HG02943 (cell line): Measurements from ENCODE around the gene ADAMTS14.

Experiments
- ATAC-seq: cut with Tn5 transposase; IDR thresholded peaks from one replicate; pipeline ENCODE4 v1.9.1; 2021; ENCODE audit warnings: mild to moderate bottlenecking, low read depth, moderate library complexity; ENCODE audit not compliant: unreplicated experiment

Gene ADAMTS14

DNA sequence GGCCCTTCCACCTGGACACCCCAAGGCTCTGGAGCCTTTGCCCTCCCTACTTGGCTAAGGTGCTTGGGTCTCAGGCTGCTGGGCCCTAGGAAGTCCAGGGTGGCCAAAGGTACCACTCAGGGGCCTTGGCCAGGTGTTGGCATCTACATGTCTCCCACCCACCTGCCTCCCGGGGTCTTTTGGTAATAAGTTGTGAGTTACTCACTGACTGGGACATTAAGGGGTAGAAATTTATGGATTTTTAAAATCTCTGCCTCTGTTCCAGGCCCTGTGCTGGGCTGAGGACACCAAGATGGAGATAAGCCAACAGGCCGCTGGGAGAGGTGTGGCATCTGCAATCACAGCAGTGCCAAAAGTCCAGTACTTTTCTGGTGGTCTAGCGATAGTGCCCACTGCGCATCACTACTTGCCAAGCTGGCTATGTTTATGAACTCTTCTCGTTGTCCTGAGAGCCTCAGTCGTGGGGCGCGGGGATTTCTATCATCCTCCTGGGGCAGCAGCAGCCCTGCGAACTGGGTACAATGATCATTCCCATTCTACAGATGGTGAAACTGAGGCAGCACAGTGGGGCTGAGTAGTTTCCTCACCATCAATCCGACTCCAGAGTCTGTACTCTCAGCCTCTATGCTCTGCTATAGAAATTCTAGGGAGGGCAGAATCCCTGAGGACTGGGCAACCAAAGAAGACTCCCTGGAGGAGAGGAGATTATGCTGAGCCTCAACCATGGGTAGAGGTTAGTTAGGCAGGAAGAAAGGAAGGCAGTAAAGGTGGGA is 76.7 kb downstream of the ADAMTS14 start:
- ATAC-seq: no peak

DNA sequence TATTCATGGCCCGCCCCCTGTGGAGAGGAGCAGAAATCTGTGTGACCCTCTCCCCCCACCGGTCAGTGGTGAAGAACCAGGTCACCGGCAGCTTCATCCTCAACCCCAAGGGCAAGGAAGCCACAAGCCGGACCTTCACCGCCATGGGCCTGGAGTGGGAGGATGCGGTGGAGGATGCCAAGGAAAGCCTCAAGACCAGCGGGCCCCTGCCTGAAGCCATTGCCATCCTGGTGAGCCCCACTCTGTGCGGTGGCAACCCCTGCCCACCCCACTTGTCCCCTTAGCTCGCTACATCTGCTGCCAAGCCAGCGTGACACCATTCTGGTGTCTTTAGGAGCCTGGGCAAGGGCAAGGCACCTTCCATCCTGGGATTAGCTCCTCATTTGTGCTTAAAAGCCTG is 77.5 kb downstream of the ADAMTS14 start:
- ATAC-seq: no peak

DNA sequence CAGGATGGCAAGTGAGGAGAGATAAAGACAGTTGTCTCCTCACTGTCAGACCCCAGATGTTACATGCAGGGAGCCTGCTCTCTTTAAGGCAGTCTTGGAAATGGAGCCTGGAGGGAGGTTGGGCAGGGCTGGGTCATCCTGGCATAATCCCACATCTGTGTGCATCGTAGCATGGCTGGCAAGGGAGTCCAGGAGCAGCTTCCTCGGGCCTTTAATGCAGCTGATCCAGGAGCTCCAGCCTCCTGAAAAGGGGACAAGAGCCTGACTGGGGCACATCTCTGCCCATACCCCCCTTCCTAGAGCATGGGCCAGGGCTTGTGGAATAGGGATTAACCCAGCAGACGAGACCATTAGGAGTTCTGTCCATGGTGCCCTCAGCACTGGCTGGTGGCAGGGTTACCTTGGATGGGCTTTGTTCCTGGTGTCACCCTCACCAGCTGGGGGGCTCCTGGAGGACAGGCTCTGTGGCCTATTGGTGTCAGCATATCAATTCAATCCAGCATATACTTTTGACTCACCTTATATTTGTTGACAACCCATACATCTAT is 77.9 kb downstream of the ADAMTS14 start:
- ATAC-seq: no peak

DNA sequence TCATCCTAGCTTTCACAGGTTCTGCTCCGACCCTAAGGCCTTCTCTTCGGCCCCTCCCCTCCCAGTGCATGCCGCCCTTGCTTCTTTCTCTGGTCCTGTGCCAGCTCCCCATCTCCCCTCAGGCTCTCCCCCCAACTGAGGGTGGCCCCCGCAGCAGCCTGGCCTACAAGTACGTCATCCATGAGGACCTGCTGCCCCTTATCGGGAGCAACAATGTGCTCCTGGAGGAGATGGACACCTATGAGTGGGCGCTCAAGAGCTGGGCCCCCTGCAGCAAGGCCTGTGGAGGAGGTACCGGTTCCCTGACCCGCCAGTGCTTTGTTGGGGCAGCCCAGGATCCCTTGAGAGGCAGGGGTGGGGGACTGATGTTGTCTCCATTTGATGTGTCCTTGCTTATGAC is 79.0 kb downstream of the ADAMTS14 start:
- ATAC-seq: no peak

DNA sequence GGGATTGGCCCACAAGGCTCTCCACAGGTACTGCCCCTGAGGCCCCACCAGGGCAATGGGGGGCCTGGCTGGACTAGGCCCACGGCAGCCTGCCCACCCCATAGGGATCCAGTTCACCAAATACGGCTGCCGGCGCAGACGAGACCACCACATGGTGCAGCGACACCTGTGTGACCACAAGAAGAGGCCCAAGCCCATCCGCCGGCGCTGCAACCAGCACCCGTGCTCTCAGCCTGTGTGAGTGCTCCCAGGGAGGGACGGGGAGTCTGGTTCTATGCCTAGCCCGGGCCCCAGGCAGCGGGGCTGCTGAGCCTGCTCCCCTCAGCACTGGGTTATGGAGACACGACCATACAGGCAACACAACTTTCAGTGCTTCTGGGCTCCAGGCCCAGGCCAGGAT is 79.7 kb downstream of the ADAMTS14 start:
- ATAC-seq: no peak

DNA sequence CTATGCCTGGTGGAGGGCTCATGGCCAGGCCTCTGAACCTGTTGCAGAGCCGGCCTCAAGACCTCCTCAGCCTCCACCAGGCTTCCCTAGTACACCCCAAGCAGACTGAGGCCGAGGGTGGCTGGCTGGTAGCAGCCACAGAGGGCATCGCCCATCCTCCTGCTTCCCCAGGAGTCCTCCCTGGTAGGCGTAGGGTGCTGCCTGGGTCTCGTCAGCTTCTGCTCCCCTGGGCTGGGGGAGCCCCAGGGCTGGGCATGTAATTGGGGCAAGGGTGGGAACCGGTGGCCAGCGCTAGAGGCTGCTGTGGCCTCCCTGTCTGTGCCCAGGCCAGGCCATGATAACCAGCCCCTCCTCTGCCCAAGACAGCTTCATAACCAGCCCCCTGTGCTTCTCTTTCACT is 80.3 kb downstream of the ADAMTS14 start:
- no peak for ATAC-seq

DNA sequence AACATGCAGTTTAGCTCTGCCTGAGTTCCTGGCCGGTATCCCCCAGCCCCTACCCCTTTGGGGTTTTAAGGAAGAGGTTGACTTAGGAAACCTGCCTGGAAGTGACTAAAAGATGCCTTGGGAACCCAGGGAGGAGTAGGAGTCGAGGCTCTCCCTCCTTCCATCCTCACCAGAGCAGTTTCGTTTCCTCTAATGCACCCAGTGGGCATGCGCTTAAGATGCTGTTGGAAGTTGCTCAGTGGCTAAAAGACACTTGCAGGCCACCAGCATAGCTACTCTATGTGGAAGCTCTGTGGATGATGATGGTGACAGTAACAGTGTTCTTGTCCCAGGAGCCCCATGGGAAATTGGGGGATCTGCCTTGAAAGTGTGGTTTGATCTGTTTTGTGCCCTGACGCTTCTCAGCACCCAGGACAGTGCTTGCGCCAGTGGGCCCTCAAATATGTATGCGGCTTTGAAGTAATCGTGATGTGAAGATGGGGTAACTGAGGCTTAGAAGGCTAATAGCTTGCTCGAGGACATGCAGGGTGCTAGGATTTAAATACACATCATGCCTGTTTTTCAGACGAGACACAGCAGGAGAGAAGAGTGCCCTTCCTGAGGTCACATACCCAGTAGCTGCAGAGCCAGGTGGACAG is 80.8 kb downstream of the ADAMTS14 start:
- no peak for ATAC-seq

DNA sequence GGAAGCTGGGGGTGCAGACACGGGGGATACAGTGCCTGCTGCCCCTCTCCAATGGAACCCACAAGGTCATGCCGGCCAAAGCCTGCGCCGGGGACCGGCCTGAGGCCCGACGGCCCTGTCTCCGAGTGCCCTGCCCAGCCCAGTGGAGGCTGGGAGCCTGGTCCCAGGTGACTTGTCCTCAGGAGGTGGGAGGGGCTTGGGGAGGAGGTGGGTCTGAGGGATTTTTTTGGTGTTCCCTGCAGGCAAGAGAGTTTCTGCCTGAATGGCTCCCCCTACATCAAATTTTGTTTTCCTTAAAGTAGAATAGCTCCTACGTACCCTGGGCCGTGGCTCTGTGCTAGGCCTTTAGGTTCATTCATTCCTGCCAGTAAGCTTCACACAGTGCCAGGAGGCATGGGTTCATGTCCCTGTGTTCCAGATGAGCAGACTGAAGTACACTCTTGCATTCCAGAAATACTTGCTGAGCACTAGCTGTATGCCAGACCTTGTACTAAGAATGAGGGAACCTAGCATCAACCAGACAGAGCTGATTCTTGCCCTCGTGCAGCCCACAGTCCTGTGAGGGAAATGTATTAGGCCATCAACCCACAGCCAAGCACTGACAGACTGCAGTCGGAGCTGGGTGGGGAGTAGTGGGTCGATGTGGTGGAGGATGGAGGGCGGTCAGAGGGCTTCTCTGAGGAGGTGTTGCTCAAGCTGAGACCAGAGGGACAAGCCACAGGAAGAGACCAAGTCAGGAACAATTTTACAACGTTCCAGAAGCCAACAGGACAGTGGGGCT is 81.7 kb downstream of the ADAMTS14 start:
- no peak for ATAC-seq

DNA sequence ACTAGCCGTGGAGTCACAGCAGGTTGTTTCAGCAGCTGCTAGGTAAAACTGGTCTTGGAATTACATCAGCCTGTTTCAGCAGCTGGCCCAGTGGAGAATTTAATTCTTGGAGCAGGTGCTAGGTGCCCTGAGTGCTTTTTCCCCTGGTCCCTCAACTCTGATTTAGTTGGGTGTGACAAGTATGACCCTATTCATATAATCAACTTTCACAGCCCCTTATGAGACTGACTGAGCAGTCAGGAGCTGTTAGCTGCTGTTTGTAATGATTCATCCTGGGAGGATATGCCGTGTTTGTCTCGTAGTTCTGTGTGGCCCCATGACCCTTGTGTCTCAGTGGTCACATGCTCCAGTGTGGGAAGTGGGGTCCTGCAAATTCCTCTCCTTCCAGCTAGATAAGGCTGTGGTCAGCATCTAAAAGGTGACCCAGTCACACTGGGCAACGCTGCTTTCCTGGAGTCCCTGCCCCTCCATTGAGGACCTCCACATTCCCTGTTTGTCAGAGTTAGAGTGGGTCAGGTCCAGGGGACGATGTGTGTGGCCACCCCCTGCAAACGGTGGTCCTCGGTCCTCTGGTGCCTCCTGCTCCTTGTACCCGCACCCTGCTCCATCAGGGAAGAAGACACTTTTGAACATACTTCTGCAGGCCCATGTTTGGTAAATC is 84.5 kb downstream of the ADAMTS14 start:
- ATAC-seq: no peak

DNA sequence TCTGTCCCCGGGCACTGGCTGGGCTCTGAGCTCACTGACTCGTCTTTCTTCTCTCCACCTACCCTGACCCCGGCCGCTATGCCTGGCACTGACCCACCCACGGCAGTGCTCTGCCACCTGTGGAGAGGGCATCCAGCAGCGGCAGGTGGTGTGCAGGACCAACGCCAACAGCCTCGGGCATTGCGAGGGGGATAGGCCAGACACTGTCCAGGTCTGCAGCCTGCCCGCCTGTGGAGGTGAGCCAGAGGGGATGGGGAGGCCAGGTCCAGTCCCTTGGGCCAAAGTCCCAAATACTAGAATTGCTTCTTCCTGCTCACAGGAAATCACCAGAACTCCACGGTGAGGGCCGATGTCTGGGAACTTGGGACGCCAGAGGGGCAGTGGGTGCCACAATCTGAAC is 85.5 kb downstream of the ADAMTS14 start:
- no peak for ATAC-seq

DNA sequence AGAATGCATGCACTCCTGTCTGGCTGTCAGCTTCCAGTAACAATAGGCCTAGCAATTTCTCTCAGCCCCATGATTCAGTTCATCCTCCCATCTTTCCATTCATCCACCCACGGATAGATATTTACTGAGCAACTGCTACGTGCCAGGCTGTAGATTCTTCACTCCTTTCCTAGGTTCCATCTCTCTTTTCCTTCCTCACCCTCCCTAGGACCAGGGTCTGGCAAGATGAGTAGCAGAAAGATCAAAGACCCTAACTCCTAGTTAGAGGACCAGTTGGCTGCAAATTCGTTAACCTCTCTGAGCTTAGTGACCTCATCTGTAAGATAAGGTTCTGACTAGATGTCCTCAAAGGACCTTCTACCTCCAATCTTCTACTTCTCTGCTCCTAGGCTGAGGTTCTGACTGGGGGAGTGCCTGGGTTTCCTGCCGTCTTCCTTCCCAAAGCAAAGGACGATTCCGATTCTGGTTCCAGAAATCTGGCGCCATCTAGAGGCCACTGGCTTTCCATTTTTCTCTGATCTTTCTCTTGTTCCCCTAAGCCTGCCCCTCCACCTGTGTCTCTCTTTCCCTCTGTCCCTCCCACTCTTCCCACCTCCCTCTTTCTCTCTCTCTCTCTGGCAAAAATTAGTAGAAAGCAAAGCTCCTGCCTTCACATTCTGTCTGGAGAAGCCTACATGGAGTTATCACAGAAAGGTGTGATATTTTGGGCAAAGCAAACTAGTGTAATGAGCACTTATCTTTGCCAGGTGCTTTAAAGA is 86.6 kb downstream of the ADAMTS14 start:
- ATAC-seq: no peak

DNA sequence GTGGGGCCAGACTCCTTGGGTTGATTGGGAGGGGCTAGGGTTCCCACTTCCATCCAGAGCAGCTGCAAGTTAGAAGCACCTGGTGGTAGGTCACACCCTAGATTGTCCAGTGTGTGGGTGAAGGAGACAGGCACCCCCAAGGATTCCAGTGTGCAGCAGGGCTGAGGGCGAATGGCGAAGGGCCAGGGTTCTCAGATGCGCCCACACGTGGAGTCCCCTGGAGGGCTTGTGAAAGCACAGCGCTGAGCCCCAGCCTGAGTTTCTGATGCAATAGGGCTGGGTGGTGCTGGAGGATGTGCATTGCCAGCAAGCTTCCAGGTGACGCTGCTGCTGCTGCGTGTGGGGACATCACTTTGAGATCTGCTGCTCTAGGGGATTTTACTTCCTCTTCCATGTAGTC is 87.5 kb downstream of the ADAMTS14 start:
- ATAC-seq: no peak

DNA sequence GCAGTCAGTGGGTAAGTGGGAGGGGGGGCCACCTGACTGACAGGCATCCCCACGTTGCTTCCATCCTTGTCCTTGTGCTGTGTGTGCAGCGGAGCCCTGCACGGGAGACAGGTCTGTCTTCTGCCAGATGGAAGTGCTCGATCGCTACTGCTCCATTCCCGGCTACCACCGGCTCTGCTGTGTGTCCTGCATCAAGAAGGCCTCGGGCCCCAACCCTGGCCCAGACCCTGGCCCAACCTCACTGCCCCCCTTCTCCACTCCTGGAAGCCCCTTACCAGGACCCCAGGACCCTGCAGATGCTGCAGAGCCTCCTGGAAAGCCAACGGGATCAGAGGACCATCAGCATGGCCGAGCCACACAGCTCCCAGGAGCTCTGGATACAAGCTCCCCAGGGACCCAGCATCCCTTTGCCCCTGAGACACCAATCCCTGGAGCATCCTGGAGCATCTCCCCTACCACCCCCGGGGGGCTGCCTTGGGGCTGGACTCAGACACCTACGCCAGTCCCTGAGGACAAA is 88.0 kb downstream of the ADAMTS14 start:
- no peak for ATAC-seq

DNA sequence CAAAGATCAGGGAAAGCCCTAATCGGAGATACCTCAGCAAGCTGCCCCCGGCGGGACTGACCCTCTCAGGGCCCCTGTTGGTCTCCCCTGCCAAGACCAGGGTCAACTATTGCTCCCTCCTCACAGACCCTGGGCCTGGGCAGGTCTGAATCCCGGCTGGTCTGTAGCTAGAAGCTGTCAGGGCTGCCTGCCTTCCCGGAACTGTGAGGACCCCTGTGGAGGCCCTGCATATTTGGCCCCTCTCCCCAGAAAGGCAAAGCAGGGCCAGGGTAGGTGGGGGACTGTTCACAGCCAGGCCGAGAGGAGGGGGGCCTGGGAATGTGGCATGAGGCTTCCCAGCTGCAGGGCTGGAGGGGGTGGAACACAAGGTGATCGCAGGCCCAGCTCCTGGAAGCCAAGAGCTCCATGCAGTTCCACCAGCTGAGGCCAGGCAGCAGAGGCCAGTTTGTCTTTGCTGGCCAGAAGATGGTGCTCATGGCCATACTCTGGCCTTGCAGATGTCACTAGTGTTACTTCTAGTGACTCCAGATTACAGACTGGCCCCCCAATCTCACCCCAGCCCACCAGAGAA is 88.8 kb downstream of the ADAMTS14 start:
- no peak for ATAC-seq

DNA sequence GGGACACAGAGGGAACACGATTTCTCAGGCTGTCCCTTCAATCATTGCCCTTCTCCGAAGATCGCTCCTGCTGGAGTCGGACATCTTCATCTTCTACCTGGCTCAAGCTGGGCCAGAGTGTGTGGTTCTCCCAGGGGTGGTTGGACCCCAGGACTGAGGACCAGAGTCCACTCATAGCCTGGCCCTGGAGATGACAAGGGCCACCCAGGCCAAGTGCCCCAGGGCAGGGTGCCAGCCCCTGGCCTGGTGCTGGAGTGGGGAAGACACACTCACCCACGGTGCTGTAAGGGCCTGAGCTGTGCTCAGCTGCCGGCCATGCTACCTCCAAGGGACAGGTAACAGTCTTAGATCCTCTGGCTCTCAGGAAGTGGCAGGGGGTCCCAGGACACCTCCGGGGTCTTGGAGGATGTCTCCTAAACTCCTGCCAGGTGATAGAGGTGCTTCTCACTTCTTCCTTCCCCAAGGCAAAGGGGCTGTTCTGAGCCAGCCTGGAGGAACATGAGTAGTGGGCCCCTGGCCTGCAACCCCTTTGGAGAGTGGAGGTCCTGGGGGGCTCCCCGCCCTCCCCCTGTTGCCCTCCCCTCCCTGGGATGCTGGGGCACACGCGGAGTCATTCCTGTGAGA is 89.5 kb downstream of the ADAMTS14 start:
- no peak for ATAC-seq

DNA sequence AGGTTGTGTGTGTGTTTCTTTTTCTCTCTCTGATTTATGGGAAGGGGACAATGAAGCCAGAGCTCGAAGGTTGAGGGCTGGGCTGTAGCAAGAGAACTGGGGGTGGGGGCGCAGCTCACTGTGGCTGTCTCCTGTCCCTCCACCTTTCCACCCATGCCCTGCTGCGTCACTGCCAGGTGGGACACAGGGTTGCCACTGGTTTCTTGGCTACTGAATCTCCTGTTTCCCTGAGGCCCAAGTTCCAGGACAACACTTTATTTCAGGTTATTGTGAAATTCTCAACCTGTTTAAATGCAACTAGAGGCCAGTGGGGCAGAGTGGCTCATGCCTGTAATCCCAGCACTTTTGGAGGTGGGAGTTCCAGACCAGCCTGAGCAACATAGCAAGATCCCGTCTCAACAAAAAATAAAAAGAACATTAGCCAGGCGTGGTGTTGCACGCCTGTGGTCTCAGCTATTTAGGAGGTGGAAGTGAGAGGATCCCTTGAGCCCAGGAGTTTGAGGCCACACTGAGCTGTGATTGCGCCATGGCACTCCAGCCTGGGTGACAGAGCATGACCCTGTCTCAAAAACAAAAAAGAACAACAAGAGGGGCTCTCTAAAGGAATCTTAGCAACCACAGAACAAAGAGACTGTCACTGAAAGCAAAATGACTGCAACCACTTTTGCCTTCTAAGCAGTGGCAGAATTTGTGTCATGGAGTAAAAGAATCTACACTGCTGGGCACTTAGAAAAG is 90.3 kb downstream of the ADAMTS14 start:
- no peak for ATAC-seq

DNA sequence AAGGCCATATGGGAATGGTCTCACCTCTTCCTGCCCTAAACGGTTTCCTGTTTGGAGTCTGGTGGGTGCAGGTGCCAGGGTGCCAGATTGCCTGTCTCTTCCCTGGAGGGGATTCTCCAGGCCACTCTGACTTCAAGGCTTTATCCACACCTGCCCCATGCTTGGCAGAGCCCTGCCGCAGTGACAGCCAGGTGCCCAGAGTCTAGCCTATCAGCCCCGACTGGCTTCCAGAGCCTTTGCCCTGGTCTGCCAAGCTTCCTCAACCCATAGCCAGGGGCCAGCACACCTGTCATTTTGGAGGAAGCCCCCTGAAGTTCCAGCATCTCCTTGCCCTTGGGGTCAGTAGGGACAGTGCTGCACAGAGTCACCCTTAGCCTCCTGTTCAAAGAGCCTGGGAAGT is 91.3 kb downstream of the ADAMTS14 start:
- no peak for ATAC-seq

DNA sequence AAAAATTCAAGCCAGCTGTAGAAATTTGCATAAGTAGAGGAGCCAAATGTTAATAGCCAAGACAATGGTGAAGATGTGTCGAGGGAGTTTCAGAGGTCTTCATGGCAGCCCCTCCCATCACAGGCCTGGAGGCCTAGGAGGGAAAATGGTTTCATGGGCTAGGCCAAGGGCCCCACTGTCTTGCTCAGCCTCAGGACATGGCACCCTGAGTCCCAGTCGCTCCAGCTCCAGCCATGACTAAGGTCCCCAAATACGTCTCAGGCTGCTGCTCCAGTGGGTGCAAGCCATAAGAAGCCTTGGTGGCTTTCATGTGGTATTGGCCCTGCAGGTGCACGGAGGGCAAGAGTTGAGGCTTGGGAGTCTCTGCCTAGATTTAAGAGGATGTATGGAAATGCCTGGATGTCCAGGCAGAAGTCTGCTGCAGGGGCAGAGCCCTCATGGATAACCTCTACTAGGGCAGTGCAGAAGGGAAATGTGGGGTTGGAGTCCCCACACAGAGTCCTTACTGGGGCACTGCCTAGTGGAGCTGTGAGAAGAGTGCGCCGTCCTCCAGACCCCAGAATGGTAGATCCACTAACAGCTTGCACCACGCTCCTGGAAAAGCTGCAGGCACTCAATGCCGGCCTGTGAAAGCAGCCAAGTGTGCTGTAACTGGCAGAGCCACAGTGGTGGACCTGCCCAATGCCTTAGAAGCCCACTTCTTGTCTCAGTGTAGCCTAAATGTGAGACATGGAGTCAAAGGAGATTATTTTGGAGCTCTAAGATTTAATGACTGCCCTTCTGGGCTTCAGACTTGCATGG is 93.7 kb downstream of the ADAMTS14 start:
- no peak for ATAC-seq
